Measurements from ENCODE around the gene DPP10.

Gene DPP10

GRCh38 chr2:115400940-115401339 is 958.5 kb downstream of the DPP10 start:
- no peaks in the 10 kb centered on the region for H4K20me1 ChIP-seq (ENCODE audit: insufficient read depth, low read length)
- TF ChIP-seq EZH2 (IDR thresholded peaks at IDR 0.05; ENCODE audit: borderline replicate concordance, low read length) (no peak), CTCF (IDR thresholded peaks at IDR 0.05; ENCODE audit: low read length) (no peak)
- no peak overlapping the region for H3K4me3 ChIP-seq (ENCODE audit: low read depth, low read length, poor library complexity, severe bottlenecking)
- H3K9me2 ChIP-seq (ENCODE audit: low read depth, low read length), result no peaks in the 10 kb centered on the region
- H3F3A ChIP-seq (ENCODE audit: insufficient read depth, low read length), result no peaks in the 10 kb centered on the region
- H3K9ac ChIP-seq (ENCODE audit: low read length), result no peak overlapping the region
- H3K36me3 ChIP-seq (ENCODE audit: insufficient read depth, low read length), result no peaks in the 10 kb centered on the region
- no peak overlapping the region for H2AFZ ChIP-seq (ENCODE audit: low read length)
- no peak overlapping the region for H3K4me2 ChIP-seq (ENCODE audit: low read length)
- no peaks in the 10 kb centered on the region for H3K27me3 ChIP-seq (ENCODE audit: insufficient read depth, low read length)
- no peaks in the 10 kb centered on the region for H3K4me1 ChIP-seq (ENCODE audit: insufficient read depth, low read length, severe bottlenecking)
- H3K27ac ChIP-seq (ENCODE audit: low read depth, low read length, poor library complexity, severe bottlenecking), result no peak overlapping the region
- no peaks in the 10 kb centered on the region for H3K79me2 ChIP-seq (ENCODE audit: insufficient read depth, low read length)
- H3K9me3 ChIP-seq (ENCODE audit: low read length), result no peaks in the 10 kb centered on the region

GRCh38 chr2:115412501-115412900 is 970.1 kb downstream of the DPP10 start:
- H3K4me3 ChIP-seq (ENCODE audit: low read depth, low read length, poor library complexity, severe bottlenecking), result no peak overlapping the region
- no peaks in the 10 kb centered on the region for H3K36me3 ChIP-seq (ENCODE audit: insufficient read depth, low read length)
- no peak overlapping the region for H3K27ac ChIP-seq (ENCODE audit: low read depth, low read length, poor library complexity, severe bottlenecking)
- H3K9ac ChIP-seq (ENCODE audit: low read length), result no peak overlapping the region
- no peaks in the 10 kb centered on the region for H4K20me1 ChIP-seq (ENCODE audit: insufficient read depth, low read length)
- H3K79me2 ChIP-seq (ENCODE audit: insufficient read depth, low read length), result no peaks in the 10 kb centered on the region
- no peaks in the 10 kb centered on the region for H3K9me2 ChIP-seq (ENCODE audit: low read depth, low read length)
- H3K4me1 ChIP-seq (ENCODE audit: insufficient read depth, low read length, severe bottlenecking), result no peaks in the 10 kb centered on the region
- no peak overlapping the region for H3K4me2 ChIP-seq (ENCODE audit: low read length)
- H3K27me3 ChIP-seq (ENCODE audit: insufficient read depth, low read length), result no peaks in the 10 kb centered on the region
- H2AFZ ChIP-seq (ENCODE audit: low read length), result no peak overlapping the region
- H3K9me3 ChIP-seq (ENCODE audit: low read length), result no peaks in the 10 kb centered on the region
- no peak for TF ChIP-seq EZH2 (IDR thresholded peaks at IDR 0.05; ENCODE audit: borderline replicate concordance, low read length)
- no peak for TF ChIP-seq CTCF (IDR thresholded peaks at IDR 0.05; ENCODE audit: low read length)
- H3F3A ChIP-seq (ENCODE audit: insufficient read depth, low read length), result no peaks in the 10 kb centered on the region

GRCh38 chr2:115413791-115414190 is 971.4 kb downstream of the DPP10 start:
- Histone ChIP-seq H2AFZ (ENCODE audit: low read length) (no peak overlapping the region), H3K9me2 (ENCODE audit: low read depth, low read length) (no peaks in the 10 kb centered on the region), H3K79me2 (ENCODE audit: insufficient read depth, low read length) (no peaks in the 10 kb centered on the region), H3K4me2 (ENCODE audit: low read length) (no peak overlapping the region), H3K27ac (ENCODE audit: low read depth, low read length, poor library complexity, severe bottlenecking) (no peak overlapping the region), H3K36me3 (ENCODE audit: insufficient read depth, low read length) (no peaks in the 10 kb centered on the region), H4K20me1 (ENCODE audit: insufficient read depth, low read length) (no peaks in the 10 kb centered on the region), H3K9me3 (ENCODE audit: low read length) (no peaks in the 10 kb centered on the region), H3K4me1 (ENCODE audit: insufficient read depth, low read length, severe bottlenecking) (no peaks in the 10 kb centered on the region), H3F3A (ENCODE audit: insufficient read depth, low read length) (no peaks in the 10 kb centered on the region), H3K9ac (ENCODE audit: low read length) (no peak overlapping the region), H3K27me3 (ENCODE audit: insufficient read depth, low read length) (no peaks in the 10 kb centered on the region), H3K4me3 (ENCODE audit: low read depth, low read length, poor library complexity, severe bottlenecking) (no peak overlapping the region)
- no peak for TF ChIP-seq EZH2 (IDR thresholded peaks at IDR 0.05; ENCODE audit: borderline replicate concordance, low read length)
- no peak for TF ChIP-seq CTCF (IDR thresholded peaks at IDR 0.05; ENCODE audit: low read length)

Data from OCI-LY1 (cell line).